ENCODE results near the gene GLIPR2. TPM values are rescaled to one million over a fixed set of nuclear protein-coding genes. Genes with fewer than 3 reads are reported as not detected.
"Not testable (repeated sequence)": the region's sequence is repeated elsewhere in the genome, so short reads cannot be mapped to it uniquely, and the experiment has no call there.

The GLIPR2 gene
- total RNA-seq, 1 donor from 2014 or later: 6.3 TPM

GRCh38 chr9:36170531-36170930 is 34.0 kb downstream of the GLIPR2 start:
- Mint-ChIP-seq H3K4me1 (ENCODE audit: unreplicated experiment) (no peaks in the 10 kb centered on the region), H3K9me3 (ENCODE audit: unreplicated experiment) (no peaks in the 10 kb centered on the region), H3K4me3 (ENCODE audit: unreplicated experiment) (no peak overlapping the region), H3K36me3 (ENCODE audit: low read depth, unreplicated experiment) (no peaks in the 10 kb centered on the region), H3K27me3 (ENCODE audit: unreplicated experiment) (peaks cover 6% of the 10 kb centered on the region), H3K27ac (ENCODE audit: unreplicated experiment) (no peak overlapping the region)
- TF ChIP-seq CTCF (IDR thresholded peaks at IDR 0.05; ENCODE audit: unreplicated experiment): no peak
- DNase-seq (ENCODE audit: low spot score): no peak

GRCh38 chr9:36173861-36174260 is 37.3 kb downstream of the GLIPR2 start:
- peaks cover 3% of the 10 kb centered on the region for H3K27me3 Mint-ChIP-seq (ENCODE audit: unreplicated experiment)
- H3K4me3 Mint-ChIP-seq (ENCODE audit: unreplicated experiment): no peak overlapping the region
- TF ChIP-seq CTCF (IDR thresholded peaks at IDR 0.05; ENCODE audit: unreplicated experiment): no peak
- no peak for DNase-seq (ENCODE audit: low spot score)
- H3K4me1 Mint-ChIP-seq (ENCODE audit: unreplicated experiment): peaks cover 3% of the 10 kb centered on the region
- H3K36me3 Mint-ChIP-seq (ENCODE audit: low read depth, unreplicated experiment): peaks cover 3% of the 10 kb centered on the region
- no peak overlapping the region for H3K27ac Mint-ChIP-seq (ENCODE audit: unreplicated experiment)
- no peaks in the 10 kb centered on the region for H3K9me3 Mint-ChIP-seq (ENCODE audit: unreplicated experiment)

GRCh38 chr9:36174271-36174670 is 37.7 kb downstream of the GLIPR2 start:
- H3K36me3 Mint-ChIP-seq (ENCODE audit: low read depth, unreplicated experiment): peaks cover 6% of the 10 kb centered on the region
- no peak overlapping the region for H3K27ac Mint-ChIP-seq (ENCODE audit: unreplicated experiment)
- no peak overlapping the region for H3K4me3 Mint-ChIP-seq (ENCODE audit: unreplicated experiment)
- no peak for DNase-seq (ENCODE audit: low spot score)
- H3K27me3 Mint-ChIP-seq (ENCODE audit: unreplicated experiment): peaks cover 3% of the 10 kb centered on the region
- peaks cover 6% of the 10 kb centered on the region for H3K4me1 Mint-ChIP-seq (ENCODE audit: unreplicated experiment)
- TF ChIP-seq CTCF (IDR thresholded peaks at IDR 0.05; ENCODE audit: unreplicated experiment): no peak
- H3K9me3 Mint-ChIP-seq (ENCODE audit: unreplicated experiment): no peaks in the 10 kb centered on the region

- H3K27ac Mint-ChIP-seq (ENCODE audit: unreplicated experiment): no peak overlapping the region
- peaks cover 3% of the 10 kb centered on the region for H3K27me3 Mint-ChIP-seq (ENCODE audit: unreplicated experiment)
- TF ChIP-seq CTCF (IDR thresholded peaks at IDR 0.05; ENCODE audit: unreplicated experiment): no peak
- no peak for DNase-seq (ENCODE audit: low spot score)
- H3K9me3 Mint-ChIP-seq (ENCODE audit: unreplicated experiment): no peaks in the 10 kb centered on the region
- peaks cover 6% of the 10 kb centered on the region for H3K36me3 Mint-ChIP-seq (ENCODE audit: low read depth, unreplicated experiment)
- peaks cover 6% of the 10 kb centered on the region for H3K4me1 Mint-ChIP-seq (ENCODE audit: unreplicated experiment)
- H3K4me3 Mint-ChIP-seq (ENCODE audit: unreplicated experiment): no peak overlapping the region
Measured at GRCh38 chr9:36174731-36175130, 38.2 kb downstream of the GLIPR2 start.

- H3K27ac Mint-ChIP-seq (ENCODE audit: unreplicated experiment); H3K9me3 Mint-ChIP-seq (ENCODE audit: unreplicated experiment); H3K36me3 Mint-ChIP-seq (ENCODE audit: low read depth, unreplicated experiment); H3K4me3 Mint-ChIP-seq (ENCODE audit: unreplicated experiment); H3K4me1 Mint-ChIP-seq (ENCODE audit: unreplicated experiment); DNase-seq (ENCODE audit: low spot score); H3K27me3 Mint-ChIP-seq (ENCODE audit: unreplicated experiment): not testable (repeated sequence)
Measured at GRCh38 chr9:36175209-36175608, 38.7 kb downstream of the GLIPR2 start.

GRCh38 chr9:36176496-36176895 is 40.0 kb downstream of the GLIPR2 start:
- not testable (repeated sequence) for H3K27me3 Mint-ChIP-seq (ENCODE audit: unreplicated experiment); H3K27ac Mint-ChIP-seq (ENCODE audit: unreplicated experiment); H3K9me3 Mint-ChIP-seq (ENCODE audit: unreplicated experiment); DNase-seq (ENCODE audit: low spot score); H3K4me3 Mint-ChIP-seq (ENCODE audit: unreplicated experiment); H3K36me3 Mint-ChIP-seq (ENCODE audit: low read depth, unreplicated experiment); H3K4me1 Mint-ChIP-seq (ENCODE audit: unreplicated experiment)
